C4-2B (cell line): Measurements from ENCODE around the gene GPRIN1.
"Not testable (repeated sequence)": the region's sequence is repeated elsewhere in the genome, so short reads cannot be mapped to it uniquely, and the experiment has no call there.

ENCODE experiments used
- H3K27ac ChIP-seq: fragments of 450-650 bp; 2 replicates; pipeline ENCODE4 v1.5.1; 2017
- CTCF ChIP-seq: fragments of 450-650 bp; conservative IDR thresholded peaks from 2 replicates; pipeline ENCODE4 v1.5.1; 2017; ENCODE audit warnings: mild to moderate bottlenecking
- ZFX ChIP-seq: fragments of 450-650 bp; IDR thresholded peaks from 2 replicates; pipeline ENCODE4 v1.6.1; 2017

Gene GPRIN1

GRCh38 chr5:176561259-176561658, 48.7 kb downstream of the GPRIN1 start:
- no peak for TF ChIP-seq ZFX
- no peak for TF ChIP-seq CTCF
- no peak overlapping the region for H3K27ac ChIP-seq

- TF ChIP-seq ZFX: no peak
- no peak for TF ChIP-seq CTCF
- H3K27ac ChIP-seq: no peak overlapping the region
Measured at GRCh38 chr5:176560364-176560763, 49.6 kb downstream of the GPRIN1 start.

GRCh38 chr5:176559683-176560082, 50.3 kb downstream of the GPRIN1 start:
- no peak for TF ChIP-seq CTCF
- TF ChIP-seq ZFX: no peak
- no peak overlapping the region for H3K27ac ChIP-seq

- TF ChIP-seq ZFX (no peak), CTCF (no peak)
- H3K27ac ChIP-seq: no peak overlapping the region
Measured at GRCh38 chr5:176557846-176558245, 52.1 kb downstream of the GPRIN1 start.

- TF ChIP-seq CTCF (no peak), ZFX (no peak)
Measured at GRCh38 chr5:176553260-176554085, 56.5 kb downstream of the GPRIN1 start.

GRCh38 chr5:176552332-176552869, 57.6 kb downstream of the GPRIN1 start:
- TF ChIP-seq CTCF (no peak), ZFX (no peak)
- no peak overlapping the region for H3K27ac ChIP-seq

More at GRCh38 chr5:176553260-176554085, 56.5 kb downstream of the GPRIN1 start:
- no peak overlapping the region for H3K27ac ChIP-seq

- not testable (repeated sequence) for H3K27ac ChIP-seq
Measured at GRCh38 chr5:176550937-176551336, 59.0 kb downstream of the GPRIN1 start.
